GM19452 (cell line): ENCODE results near the gene RBPJ.
"Not testable (repeated sequence)": the region's sequence is repeated elsewhere in the genome, so short reads cannot be mapped to it uniquely, and the experiment has no call there.

Experiments
- ATAC-seq: cut with Tn5 transposase; IDR thresholded peaks from one replicate; pipeline ENCODE4 v1.9.1; 2021; ENCODE audit not compliant: unreplicated experiment

Gene RBPJ

GRCh38 chr4:26331380-26331950, 10.7 kb downstream of the RBPJ start:
- no peak for ATAC-seq

GRCh38 chr4:26334366-26334765, 13.6 kb downstream of the RBPJ start:
- no peak for ATAC-seq

DNA sequence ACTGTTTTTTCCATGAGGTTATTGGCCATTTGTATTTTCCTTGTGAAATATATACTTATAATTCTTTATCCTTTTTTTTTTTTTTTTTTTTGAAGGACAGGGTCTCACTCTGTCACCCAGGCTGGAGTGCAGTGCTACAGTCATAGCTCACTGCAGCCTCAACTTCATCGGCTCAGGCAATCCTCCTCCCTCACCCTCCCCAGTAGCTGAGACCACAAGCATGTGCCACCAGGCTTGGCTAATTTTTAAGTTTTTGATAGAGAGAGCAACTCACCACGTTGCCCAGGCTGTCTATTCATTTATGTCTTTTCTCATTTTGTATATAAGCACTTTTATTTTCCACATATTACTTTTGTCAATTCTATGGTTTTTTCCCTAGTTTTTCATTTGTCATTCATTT, 16.8 kb downstream of the RBPJ start:
- ATAC-seq = no peak

- no peak for ATAC-seq
These were observed 21.7 kb downstream of the RBPJ start for GRCh38 chr4:26342328-26343037.

GRCh38 chr4:26343038-26343398, 22.2 kb downstream of the RBPJ start:
- ATAC-seq = no peak

DNA sequence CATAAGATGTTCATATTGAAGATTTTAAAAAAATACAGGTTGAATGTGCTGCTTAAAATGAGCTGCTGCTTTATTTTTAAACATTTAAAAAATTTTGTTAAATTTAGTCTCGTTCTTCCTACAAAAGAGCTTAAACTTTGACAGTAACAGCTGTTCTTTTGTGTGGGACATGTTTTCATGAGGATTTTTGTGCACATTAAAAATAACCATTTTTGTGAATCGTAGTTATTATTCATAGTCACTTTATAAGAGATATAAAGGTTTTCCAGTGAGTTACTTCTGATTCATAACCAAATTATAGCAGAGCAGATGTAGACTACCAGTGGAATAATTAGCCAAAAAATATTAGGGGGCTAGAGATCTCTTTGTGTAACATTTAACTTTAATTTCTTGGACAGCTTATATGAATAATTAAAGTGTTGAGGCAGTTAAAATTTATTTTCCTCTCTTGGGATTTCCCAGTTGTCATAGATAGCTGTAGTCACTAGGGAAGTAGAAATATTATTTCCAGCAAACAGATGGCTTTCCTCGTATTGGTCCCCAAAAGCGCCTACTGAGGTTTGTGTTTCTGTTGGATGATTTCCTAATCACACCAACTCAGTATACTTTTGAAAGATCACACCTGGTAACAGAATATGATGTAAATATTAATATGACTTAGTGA, 24.2 kb downstream of the RBPJ start:
- ATAC-seq = no peak

GRCh38 chr4:26345565-26345938, 24.7 kb downstream of the RBPJ start:
- ATAC-seq = no peak

DNA sequence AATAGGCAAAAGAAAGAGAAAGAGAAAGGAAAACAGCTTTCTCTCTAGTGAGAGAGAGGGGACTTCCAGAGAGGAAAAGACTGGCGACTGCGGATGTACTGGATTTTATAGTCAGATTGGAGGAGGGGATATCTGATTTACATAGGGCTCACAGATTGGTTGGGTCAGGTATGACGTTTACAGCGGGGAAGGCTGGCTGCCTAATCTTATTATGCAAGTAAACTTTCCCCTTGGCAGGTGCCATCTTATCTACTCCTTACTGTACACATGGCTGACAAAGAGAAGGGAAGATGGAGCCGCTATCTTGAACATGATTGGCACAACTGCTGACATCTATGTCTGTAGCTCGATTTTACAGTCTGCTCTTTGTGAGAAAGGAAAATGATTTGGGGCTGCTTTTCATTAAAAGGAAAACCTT, 25.4 kb downstream of the RBPJ start:
- ATAC-seq = no peak

GRCh38 chr4:26349496-26349895, 28.7 kb downstream of the RBPJ start:
- ATAC-seq = peak; percentile 49

DNA sequence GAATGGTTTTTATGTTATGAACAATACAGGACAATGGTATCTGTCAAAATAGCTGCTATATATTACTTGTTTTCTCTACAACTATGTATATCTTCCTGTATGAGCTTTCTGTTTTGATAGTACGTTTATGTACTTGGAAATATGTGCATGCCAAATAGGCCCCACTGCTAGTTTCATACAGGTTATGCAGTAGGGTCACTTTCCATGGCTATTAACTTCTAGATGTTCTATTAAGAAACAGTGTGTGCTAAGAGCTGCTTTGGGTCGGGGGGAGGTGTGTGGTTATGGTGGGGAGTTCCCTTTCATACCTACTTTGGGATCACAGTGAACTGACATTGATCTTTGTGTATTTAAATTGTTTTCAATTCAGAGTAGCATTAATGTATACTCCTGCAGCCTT, 30.9 kb downstream of the RBPJ start:
- ATAC-seq = no peak

GRCh38 chr4:26354491-26354890, 33.7 kb downstream of the RBPJ start:
- no peak for ATAC-seq

GRCh38 chr4:26355392-26356052, 34.7 kb downstream of the RBPJ start:
- ATAC-seq = no peak

DNA sequence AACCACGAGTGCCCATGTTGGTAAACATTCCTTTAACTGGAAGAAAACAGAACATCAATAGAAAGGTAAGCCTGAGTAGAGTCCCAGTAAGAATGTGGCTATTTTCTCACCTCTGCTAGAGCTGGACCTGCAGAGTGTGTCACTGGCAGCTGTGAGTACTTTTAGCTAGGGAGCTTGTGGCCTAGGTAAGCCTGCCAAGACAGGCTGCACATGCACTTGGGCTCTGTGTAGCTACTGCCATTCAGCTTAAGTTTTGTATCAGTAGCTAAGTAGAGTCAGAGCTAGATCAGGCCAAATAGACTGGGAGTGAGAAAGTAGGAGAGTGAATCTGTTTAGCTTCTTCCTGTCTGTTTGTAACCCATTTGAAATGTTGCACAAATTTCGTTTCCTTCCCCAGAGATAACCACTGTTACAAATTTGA, 35.3 kb downstream of the RBPJ start:
- ATAC-seq = no peak

DNA sequence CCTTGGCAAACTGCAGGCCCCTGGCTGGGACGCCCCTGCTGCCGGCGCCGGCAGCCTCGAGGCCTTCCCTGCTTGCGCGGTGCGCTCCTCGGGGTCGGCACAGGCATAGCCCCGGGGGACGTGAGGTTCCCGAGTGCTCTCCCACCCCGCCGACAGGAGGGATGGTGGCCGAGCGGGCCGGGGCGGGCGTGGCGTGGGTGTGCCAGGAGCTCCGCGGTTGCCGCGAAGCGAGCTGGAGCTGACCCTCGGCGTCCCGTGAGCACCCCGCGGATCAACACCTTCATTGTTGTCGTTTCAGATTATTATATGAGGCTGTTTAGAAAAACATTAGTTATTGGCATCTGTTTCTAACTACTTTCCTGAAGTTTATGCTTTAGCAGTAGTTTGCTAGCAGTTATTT, 38.7 kb downstream of the RBPJ start:
- ATAC-seq = not testable (repeated sequence)

DNA sequence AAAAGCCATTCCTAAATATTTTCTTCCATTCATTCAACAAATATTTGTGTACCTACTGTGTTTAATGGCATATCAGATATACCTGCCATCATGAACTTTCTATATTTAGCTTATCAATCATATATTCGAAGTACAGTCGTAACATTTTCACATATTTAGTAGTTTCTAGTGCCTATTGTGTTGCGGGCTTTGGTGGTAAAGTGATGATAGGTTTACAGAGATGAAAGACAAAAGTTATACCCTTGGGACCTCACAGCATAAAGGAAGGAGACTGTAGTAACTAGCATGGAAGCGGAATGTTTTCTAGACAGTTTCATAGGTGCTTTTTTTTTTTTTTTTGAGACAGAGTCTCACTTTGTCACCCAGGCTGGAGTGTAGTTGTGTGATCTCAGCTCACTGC, 39.5 kb downstream of the RBPJ start:
- no peak for ATAC-seq

DNA sequence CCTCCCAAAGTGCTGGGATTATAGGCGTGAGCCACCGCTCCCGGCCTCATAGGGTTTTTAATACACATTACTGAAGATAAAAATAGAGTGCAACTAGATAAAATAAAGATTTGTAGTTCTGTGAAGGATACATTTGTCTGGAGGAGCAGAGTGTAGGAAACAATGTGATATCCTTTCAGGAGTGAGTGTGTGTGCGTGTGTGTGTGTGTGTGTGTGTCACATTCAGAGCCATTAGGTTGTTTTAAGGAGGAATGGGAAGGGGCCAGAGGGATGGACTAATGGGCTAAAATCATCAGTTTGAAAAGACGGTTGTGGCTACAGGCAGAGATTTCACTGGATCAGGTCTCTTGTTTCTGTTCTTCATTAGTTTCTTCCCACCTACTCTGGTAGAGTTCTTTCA, 40.0 kb downstream of the RBPJ start:
- no peak for ATAC-seq

GRCh38 chr4:26361297-26361696, 40.5 kb downstream of the RBPJ start:
- ATAC-seq = no peak

- no peak for ATAC-seq
These were observed 42.1 kb downstream of the RBPJ start for GRCh38 chr4:26362745-26363439.

GRCh38 chr4:26365537-26366150, 44.8 kb downstream of the RBPJ start:
- no peak for ATAC-seq

DNA sequence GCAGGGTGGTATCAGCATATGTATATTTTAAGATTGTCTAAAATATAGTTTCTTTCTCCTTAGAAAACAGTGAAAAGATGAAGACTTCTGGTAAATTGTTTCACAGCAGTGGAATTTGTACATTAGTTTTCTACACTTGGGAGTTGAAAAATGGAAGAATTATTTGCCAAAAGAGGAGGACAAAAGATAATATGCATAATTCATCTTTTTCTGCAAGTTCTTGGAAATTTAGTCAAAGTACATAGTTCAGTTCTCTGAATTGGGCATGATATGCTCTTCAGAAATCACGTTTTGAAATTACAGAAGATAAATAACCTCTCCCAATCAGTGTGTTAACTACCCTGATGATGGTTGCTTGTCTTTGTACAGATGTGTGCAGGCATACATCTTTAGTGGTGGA, 47.0 kb downstream of the RBPJ start:
- ATAC-seq = no peak

DNA sequence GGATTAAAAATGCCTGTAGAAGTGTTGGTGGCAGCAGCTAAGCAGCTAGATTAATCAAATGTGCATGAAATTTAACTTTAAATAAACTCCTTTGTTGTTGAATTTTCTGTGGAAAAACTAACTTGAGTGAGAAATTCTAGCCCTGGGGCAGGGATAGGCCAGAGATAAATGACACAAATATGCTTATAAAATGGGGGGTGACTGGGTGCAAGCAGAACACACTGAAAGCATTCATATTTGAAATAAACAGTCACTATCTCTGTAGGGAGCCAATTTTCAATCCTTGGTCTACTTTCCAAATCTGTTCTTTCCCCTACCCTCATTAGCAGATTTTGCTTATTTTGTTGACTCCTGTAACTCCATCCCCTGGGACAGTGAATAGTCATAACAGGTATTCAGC, 47.9 kb downstream of the RBPJ start:
- ATAC-seq = no peak
